H9 (cell line): ENCODE data around the gene FAM53A. TPM values are rescaled to one million over a fixed set of nuclear protein-coding genes. Genes with fewer than 3 reads are reported as not detected.

Experiments used
- DNase-seq: peaks from one replicate; pipeline ENCODE4 v3.0.0-alpha.2; 2017
- H2AFZ ChIP-seq: one replicate; pipeline ENCODE4 v1.6.1; 2013; ENCODE audit warnings: mild to moderate bottlenecking, low read length, control low read depth, moderate library complexity
- H2AK5ac ChIP-seq: 2 replicates; pipeline ENCODE4 v1.6.1; 2013; ENCODE audit warnings: low read length, control low read depth, mixed read lengths; ENCODE audit not compliant: insufficient read length
- H2BK120ac ChIP-seq: one replicate; pipeline ENCODE4 v1.6.1; 2013; ENCODE audit warnings: low read depth, mild to moderate bottlenecking, low read length, control low read depth, inconsistent platforms; ENCODE audit not compliant: poor library complexity, severe bottlenecking
- H2BK12ac ChIP-seq: 2 replicates; pipeline ENCODE4 v1.6.1; 2013; ENCODE audit warnings: low read length, control low read depth, mixed read lengths, low read depth; ENCODE audit not compliant: insufficient read length
- H2BK15ac ChIP-seq: 2 replicates; pipeline ENCODE4 v1.6.1; 2013; ENCODE audit warnings: low read depth, low read length, control low read depth
- H2BK20ac ChIP-seq: one replicate; pipeline ENCODE4 v1.6.1; 2013; ENCODE audit warnings: low read depth, mild to moderate bottlenecking, low read length, control low read depth, inconsistent platforms; ENCODE audit not compliant: poor library complexity, severe bottlenecking
- H2BK5ac ChIP-seq: 2 replicates; pipeline ENCODE4 v1.6.1; 2013; ENCODE audit warnings: low read length, control low read depth, mixed read lengths; ENCODE audit not compliant: insufficient read length
- H3K14ac ChIP-seq: 2 replicates; pipeline ENCODE4 v1.6.1; 2013; ENCODE audit warnings: low read length, control low read depth; ENCODE audit not compliant: insufficient read depth
- H3K18ac ChIP-seq: 2 replicates; pipeline ENCODE4 v1.6.1; 2013; ENCODE audit warnings: low read depth, mild to moderate bottlenecking, mixed read lengths, low read length, control low read depth; ENCODE audit not compliant: insufficient read length
- H3K23ac ChIP-seq: 2 replicates; pipeline ENCODE4 v1.6.1; 2013; ENCODE audit warnings: low read length, control low read depth, mixed read lengths, low read depth; ENCODE audit not compliant: insufficient read length
- H3K23me2 ChIP-seq: 2 replicates; pipeline ENCODE4 v1.6.1; 2013; ENCODE audit warnings: low read depth, mild to moderate bottlenecking, mixed read lengths, low read length, control low read depth; ENCODE audit not compliant: insufficient read length, poor library complexity, severe bottlenecking
- H3K27ac ChIP-seq: 2 replicates; pipeline ENCODE4 v1.5.1; 2013; ENCODE audit warnings: low read length, control low read depth, mixed read lengths, low read depth; ENCODE audit not compliant: insufficient read length
- H3K27me3 ChIP-seq: 2 replicates; pipeline ENCODE4 v1.6.1; 2013; ENCODE audit warnings: low read length, control low read depth, inconsistent platforms; ENCODE audit not compliant: insufficient read depth
- H3K4ac ChIP-seq: 2 replicates; pipeline ENCODE4 v1.6.1; 2013; ENCODE audit warnings: low read depth, mild to moderate bottlenecking, control low read depth, inconsistent platforms, low read length, moderate library complexity
- H3K4me1 ChIP-seq: 2 replicates; pipeline ENCODE4 v1.6.1; 2013; ENCODE audit warnings: low read length, control low read depth, inconsistent platforms; ENCODE audit not compliant: insufficient read depth
- H3K4me2 ChIP-seq: 2 replicates; pipeline ENCODE4 v1.6.1; 2013; ENCODE audit warnings: low read length, control low read depth, mixed read lengths; ENCODE audit not compliant: insufficient read length, insufficient read depth
- H3K56ac ChIP-seq: 2 replicates; pipeline ENCODE4 v1.6.1; 2013; ENCODE audit warnings: low read depth, mild to moderate bottlenecking, mixed read lengths, low read length, control low read depth; ENCODE audit not compliant: insufficient read length
- H3K79me1 ChIP-seq: 2 replicates; pipeline ENCODE4 v1.6.1; 2013; ENCODE audit warnings: low read depth, mild to moderate bottlenecking, moderate library complexity, low read length, control low read depth, inconsistent platforms; ENCODE audit not compliant: insufficient read depth, poor library complexity, severe bottlenecking
- H3K79me2 ChIP-seq: 2 replicates; pipeline ENCODE4 v1.6.1; 2013; ENCODE audit warnings: low read length, control low read depth, inconsistent platforms; ENCODE audit not compliant: insufficient read depth
- H3K9ac ChIP-seq: 2 replicates; pipeline ENCODE4 v1.6.1; 2013; ENCODE audit warnings: low read length, control low read depth, mixed read lengths; ENCODE audit not compliant: insufficient read length; ENCODE audit errors: extremely low read depth
- H3K9me3 ChIP-seq: one replicate; pipeline ENCODE4 v1.6.1; 2013; ENCODE audit warnings: low read depth, low read length, inconsistent platforms; ENCODE audit not compliant: control insufficient read depth
- H3T11ph ChIP-seq: one replicate; pipeline ENCODE4 v1.6.1; 2013; ENCODE audit warnings: mild to moderate bottlenecking, low read length, control low read depth, inconsistent platforms
- H4K20me1 ChIP-seq: one replicate; pipeline ENCODE4 v1.6.1; 2013; ENCODE audit not compliant: control insufficient read depth, insufficient read length, insufficient read depth
- H4K5ac ChIP-seq: 2 replicates; pipeline ENCODE4 v1.6.1; 2013; ENCODE audit warnings: low read depth, mild to moderate bottlenecking, mixed read lengths, low read length, control low read depth; ENCODE audit not compliant: insufficient read length
- H4K8ac ChIP-seq: replicated peaks from 2 replicates; pipeline ENCODE4 v1.6.1; 2013; ENCODE audit warnings: low read length, control low read depth, mixed read lengths, low read depth; ENCODE audit not compliant: insufficient read length
- H4K91ac ChIP-seq: 2 replicates; pipeline ENCODE4 v1.6.1; 2013; ENCODE audit warnings: low read depth, mild to moderate bottlenecking, moderate library complexity, mixed read lengths, low read length, control low read depth; ENCODE audit not compliant: insufficient read length
- H3K27ac Mint-ChIP-seq, 3 experiments: 2 replicates in 2 of 3; 3 replicates in 1 of 3; pipeline ENCODE4 v1.8.0; 2020 to 2021; ENCODE audit warnings: mixed read lengths in 3 of 3, mild to moderate bottlenecking in 1 of 3, moderate library complexity in 1 of 3
- H3K27me3 Mint-ChIP-seq: 2 replicates; pipeline ENCODE4 v1.8.0; 2021; ENCODE audit warnings: low read depth, mild to moderate bottlenecking, moderate library complexity, mixed read lengths
- H3K36me3 Mint-ChIP-seq, 3 experiments: 2 replicates in 2 of 3; 3 replicates in 1 of 3; pipeline ENCODE4 v1.8.0; 2020 to 2021; ENCODE audit warnings: low read depth in 3 of 3, mixed read lengths in 3 of 3; ENCODE audit not compliant: insufficient read depth in 1 of 3
- H3K4me1 Mint-ChIP-seq, 2 experiments: 2 replicates each; pipeline ENCODE4 v1.8.0; 2020; ENCODE audit warnings: mixed read lengths in 2 of 2
- H3K4me3 Mint-ChIP-seq, 2 experiments: 2 replicates in 1 of 2; 3 replicates in 1 of 2; pipeline ENCODE4 v1.8.0; 2020 to 2021; ENCODE audit warnings: mild to moderate bottlenecking in 2 of 2, mixed read lengths in 2 of 2, moderate library complexity in 1 of 2
- H3K9me3 Mint-ChIP-seq, 2 experiments: 2 replicates in 1 of 2; 3 replicates in 1 of 2; pipeline ENCODE4 v1.8.0; 2020; ENCODE audit warnings: mild to moderate bottlenecking in 2 of 2, mixed read lengths in 2 of 2, moderate library complexity in 1 of 2
- WGBS: extraction: QIAGEN DNeasy Blood & Tissue Kit; methylation state at CpG from one replicate; pipeline ENCODE4 v1.1.7; 2013; ENCODE audit warnings: missing lambda C conversion rate, low lambda C conversion rate, mixed read lengths; ENCODE audit not compliant: insufficient read length; ENCODE audit errors: extremely low coverage; 5-methylcytosine and 5-hydroxymethylcytosine counted together
- total RNA-seq: library from RNA; stranded (reverse); gene quantifications from 2 replicates; pipeline ENCODE4 v1.2.1, GENCODE V29; 2021
- TF ChIP-seq, protein P1 (sequence below): fragments of 200-600 bp; sonication (generic); conservative IDR thresholded peaks from 3 replicates; pipeline ENCODE4 v1.8.0; 2021; ENCODE audit warnings: antibody characterized with exemption, mild to moderate bottlenecking

Gene FAM53A
- total RNA-seq, 1 experiment from 2014 or later: 2.4 TPM

DNA sequence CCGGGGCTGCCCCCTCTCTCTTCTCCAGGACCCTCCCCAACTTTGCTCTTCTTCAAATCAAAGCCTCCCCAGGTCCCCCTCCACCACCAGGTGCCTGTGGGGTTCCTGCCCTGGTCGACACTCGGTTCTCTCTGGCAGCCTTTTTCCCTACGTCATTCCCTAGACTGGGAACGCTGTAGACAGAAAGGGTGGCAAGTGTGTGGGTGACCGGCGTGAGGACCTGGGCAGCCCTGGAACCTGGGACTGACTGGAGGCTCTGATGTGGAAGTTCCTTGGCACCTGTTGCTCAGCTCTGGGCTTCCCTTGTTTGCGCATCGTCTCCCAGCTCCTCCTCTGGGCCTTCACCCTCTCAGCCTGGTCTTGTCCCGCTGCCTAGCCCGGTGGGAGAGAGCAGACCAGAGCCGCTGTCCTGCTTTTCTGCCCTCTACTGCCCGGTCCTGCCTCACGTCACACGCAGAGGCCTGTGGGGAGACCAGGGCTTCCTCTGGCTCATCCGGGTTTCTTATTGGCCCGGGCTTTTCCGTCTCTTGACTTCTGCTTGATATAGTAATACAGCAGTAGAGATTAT, 38.5 kb upstream of the FAM53A start:
- TF ChIP-seq, protein P1, sequence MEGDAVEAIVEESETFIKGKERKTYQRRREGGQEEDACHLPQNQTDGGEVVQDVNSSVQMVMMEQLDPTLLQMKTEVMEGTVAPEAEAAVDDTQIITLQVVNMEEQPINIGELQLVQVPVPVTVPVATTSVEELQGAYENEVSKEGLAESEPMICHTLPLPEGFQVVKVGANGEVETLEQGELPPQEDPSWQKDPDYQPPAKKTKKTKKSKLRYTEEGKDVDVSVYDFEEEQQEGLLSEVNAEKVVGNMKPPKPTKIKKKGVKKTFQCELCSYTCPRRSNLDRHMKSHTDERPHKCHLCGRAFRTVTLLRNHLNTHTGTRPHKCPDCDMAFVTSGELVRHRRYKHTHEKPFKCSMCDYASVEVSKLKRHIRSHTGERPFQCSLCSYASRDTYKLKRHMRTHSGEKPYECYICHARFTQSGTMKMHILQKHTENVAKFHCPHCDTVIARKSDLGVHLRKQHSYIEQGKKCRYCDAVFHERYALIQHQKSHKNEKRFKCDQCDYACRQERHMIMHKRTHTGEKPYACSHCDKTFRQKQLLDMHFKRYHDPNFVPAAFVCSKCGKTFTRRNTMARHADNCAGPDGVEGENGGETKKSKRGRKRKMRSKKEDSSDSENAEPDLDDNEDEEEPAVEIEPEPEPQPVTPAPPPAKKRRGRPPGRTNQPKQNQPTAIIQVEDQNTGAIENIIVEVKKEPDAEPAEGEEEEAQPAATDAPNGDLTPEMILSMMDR: no peak
- peaks cover 20% of the 10 kb centered on the region; the same call in 1 of the 2 replicates for H3K79me2 ChIP-seq
- peak overlapping the region; percentile 86 to 96 (median 96) for H3K27ac Mint-ChIP-seq
- H2BK120ac ChIP-seq: no peak overlapping the region
- DNase-seq: peak; percentile 32
- no peak overlapping the region for H3K18ac ChIP-seq
- no peak overlapping the region for H4K5ac ChIP-seq
- peaks cover 38 to 63% (median 55%) of the 10 kb centered on the region in 3 experiments for H3K36me3 Mint-ChIP-seq
- no peak overlapping the region for H3K27ac ChIP-seq
- H3K4me1 Mint-ChIP-seq: peaks cover 25 to 33% of the 10 kb centered on the region in 2 experiments
- no peak overlapping the region for H2AFZ ChIP-seq
- H2BK20ac ChIP-seq: no peak overlapping the region
- H3K9ac ChIP-seq: peak overlapping the region; percentile 71
- no peak overlapping the region for H3K23ac ChIP-seq
- WGBS: no CpG with 5 or more reads among the region's 18 CpGs
- no peaks in the 10 kb centered on the region for H3K4me1 ChIP-seq
- no peaks in the 10 kb centered on the region for H3K27me3 ChIP-seq
- H3K9me3 Mint-ChIP-seq: no peaks in the 10 kb centered on the region
- no peak overlapping the region for H4K91ac ChIP-seq
- peak overlapping the region; percentile 76 for H3K4me2 ChIP-seq
- H3K14ac ChIP-seq: no peak overlapping the region; the same call in 1 of the 2 replicates
- no peak overlapping the region for H4K8ac ChIP-seq
- no peak overlapping the region for H2BK5ac ChIP-seq
- no peak overlapping the region for H2BK12ac ChIP-seq
- peaks cover 18% of the 10 kb centered on the region for H3K23me2 ChIP-seq
- no peak overlapping the region for H3T11ph ChIP-seq
- no peaks in the 10 kb centered on the region; the same call in 1 of the 2 replicates for H3K27me3 Mint-ChIP-seq
- H3K56ac ChIP-seq: no peak overlapping the region
- H3K4ac ChIP-seq: no peak overlapping the region
- H2BK15ac ChIP-seq: no peak overlapping the region
- peak overlapping the region; percentile 96 to 99 for H3K4me3 Mint-ChIP-seq
- H4K20me1 ChIP-seq: no peaks in the 10 kb centered on the region
- no peaks in the 10 kb centered on the region for H3K9me3 ChIP-seq
- no peak overlapping the region for H2AK5ac ChIP-seq
- peaks cover 18% of the 10 kb centered on the region for H3K79me1 ChIP-seq
